Osteocyte (in vitro differentiated cells): Measurements from ENCODE around the gene WIZ. TPM values are rescaled to one million over a fixed set of nuclear protein-coding genes. Genes with fewer than 3 reads are reported as not detected.
"Not testable (repeated sequence)": the region's sequence is repeated elsewhere in the genome, so short reads cannot be mapped to it uniquely, and the experiment has no call there.

ENCODE experiments used
- DNase-seq: peaks from one replicate; pipeline ENCODE4 v3.0.0; 2021; ENCODE audit warnings: mixed read lengths; ENCODE audit not compliant: unreplicated experiment; ENCODE audit errors: extremely low spot score
- H3K27ac Mint-ChIP-seq: one replicate; pipeline ENCODE4 v1.8.0; 2021; ENCODE audit warnings: mild to moderate bottlenecking, mixed read lengths; ENCODE audit not compliant: unreplicated experiment
- H3K27me3 Mint-ChIP-seq: one replicate; pipeline ENCODE4 v1.8.0; 2021; ENCODE audit warnings: mixed read lengths; ENCODE audit not compliant: unreplicated experiment
- H3K36me3 Mint-ChIP-seq: one replicate; pipeline ENCODE4 v1.8.0; 2021; ENCODE audit warnings: mixed read lengths; ENCODE audit not compliant: unreplicated experiment
- H3K4me1 Mint-ChIP-seq: one replicate; pipeline ENCODE4 v1.8.0; 2021; ENCODE audit warnings: mixed read lengths; ENCODE audit not compliant: unreplicated experiment
- H3K4me3 Mint-ChIP-seq: one replicate; pipeline ENCODE4 v1.8.0; 2021; ENCODE audit warnings: mild to moderate bottlenecking, moderate library complexity, mixed read lengths; ENCODE audit not compliant: unreplicated experiment
- H3K9me3 Mint-ChIP-seq: one replicate; pipeline ENCODE4 v1.8.0; 2021; ENCODE audit warnings: mixed read lengths; ENCODE audit not compliant: unreplicated experiment
- total RNA-seq: library from RNA; stranded (reverse); gene quantifications from 2 replicates; pipeline ENCODE4 v1.2.1, GENCODE V29; 2021
- TF ChIP-seq, protein P1 (sequence below): fragments of 200-600 bp; sonication (generic); IDR thresholded peaks from 2 replicates; pipeline ENCODE4 v1.5.0; 2021; ENCODE audit warnings: antibody characterized with exemption, mild to moderate bottlenecking, moderate library complexity

WIZ gene
- total RNA-seq, 1 donor from 2014 or later, result 55.0 TPM

DNA sequence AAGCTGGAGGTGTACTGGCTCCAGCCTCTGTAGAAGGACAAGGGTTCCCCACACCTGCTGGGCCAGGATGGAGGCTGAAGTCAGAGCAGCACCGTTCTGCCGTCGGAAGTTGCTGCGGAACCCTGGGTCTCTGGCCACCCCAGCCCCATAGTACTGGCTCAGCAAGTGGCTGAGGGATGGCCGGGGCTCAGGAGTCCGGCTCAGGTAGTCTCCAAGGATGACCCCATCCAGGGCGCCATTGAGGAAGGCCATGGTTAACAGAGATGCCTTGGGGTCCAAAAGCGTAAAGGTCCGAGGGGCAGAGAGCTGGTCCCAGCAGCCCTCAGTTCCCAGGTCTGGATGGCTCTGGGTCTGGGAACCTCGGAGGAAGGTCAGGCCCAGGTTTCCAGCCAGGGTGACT, 25.9 kb upstream of the WIZ start:
- Mint-ChIP-seq H3K9me3 (peaks cover 4% of the 10 kb centered on the region), H3K27me3 (no peaks in the 10 kb centered on the region), H3K4me1 (no peaks in the 10 kb centered on the region), H3K4me3 (no peak overlapping the region), H3K36me3 (no peaks in the 10 kb centered on the region), H3K27ac (no peak overlapping the region)
- DNase-seq, result no peak
- TF ChIP-seq, protein P1, sequence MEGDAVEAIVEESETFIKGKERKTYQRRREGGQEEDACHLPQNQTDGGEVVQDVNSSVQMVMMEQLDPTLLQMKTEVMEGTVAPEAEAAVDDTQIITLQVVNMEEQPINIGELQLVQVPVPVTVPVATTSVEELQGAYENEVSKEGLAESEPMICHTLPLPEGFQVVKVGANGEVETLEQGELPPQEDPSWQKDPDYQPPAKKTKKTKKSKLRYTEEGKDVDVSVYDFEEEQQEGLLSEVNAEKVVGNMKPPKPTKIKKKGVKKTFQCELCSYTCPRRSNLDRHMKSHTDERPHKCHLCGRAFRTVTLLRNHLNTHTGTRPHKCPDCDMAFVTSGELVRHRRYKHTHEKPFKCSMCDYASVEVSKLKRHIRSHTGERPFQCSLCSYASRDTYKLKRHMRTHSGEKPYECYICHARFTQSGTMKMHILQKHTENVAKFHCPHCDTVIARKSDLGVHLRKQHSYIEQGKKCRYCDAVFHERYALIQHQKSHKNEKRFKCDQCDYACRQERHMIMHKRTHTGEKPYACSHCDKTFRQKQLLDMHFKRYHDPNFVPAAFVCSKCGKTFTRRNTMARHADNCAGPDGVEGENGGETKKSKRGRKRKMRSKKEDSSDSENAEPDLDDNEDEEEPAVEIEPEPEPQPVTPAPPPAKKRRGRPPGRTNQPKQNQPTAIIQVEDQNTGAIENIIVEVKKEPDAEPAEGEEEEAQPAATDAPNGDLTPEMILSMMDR, result no peak

DNA sequence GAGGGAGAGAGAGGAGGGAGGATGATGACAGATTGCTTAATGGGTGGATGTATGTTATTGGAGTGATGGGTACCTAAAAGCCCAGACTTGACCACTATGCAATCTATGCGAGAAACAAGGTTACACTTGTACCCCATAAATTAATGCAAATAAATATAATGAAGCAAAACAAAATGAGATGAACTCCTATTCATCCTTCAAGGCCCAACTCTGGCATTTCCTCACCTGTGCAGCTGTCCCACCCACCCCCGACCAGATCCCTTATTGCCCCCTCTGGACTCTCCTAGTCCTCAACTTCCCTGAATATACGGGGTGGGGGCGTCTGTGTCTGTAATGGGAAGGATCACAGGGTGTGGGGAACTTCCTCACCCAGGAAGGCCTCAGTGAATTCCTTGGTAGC, 25.4 kb upstream of the WIZ start:
- H3K27me3 Mint-ChIP-seq, result peaks cover under 1% of the 10 kb centered on the region
- peaks cover 4% of the 10 kb centered on the region for H3K9me3 Mint-ChIP-seq
- H3K4me1 Mint-ChIP-seq, result no peaks in the 10 kb centered on the region
- DNase-seq, result no peak
- no peak overlapping the region for H3K27ac Mint-ChIP-seq
- TF ChIP-seq, protein P1, result no peak
- no peaks in the 10 kb centered on the region for H3K36me3 Mint-ChIP-seq
- H3K4me3 Mint-ChIP-seq, result no peak overlapping the region

DNA sequence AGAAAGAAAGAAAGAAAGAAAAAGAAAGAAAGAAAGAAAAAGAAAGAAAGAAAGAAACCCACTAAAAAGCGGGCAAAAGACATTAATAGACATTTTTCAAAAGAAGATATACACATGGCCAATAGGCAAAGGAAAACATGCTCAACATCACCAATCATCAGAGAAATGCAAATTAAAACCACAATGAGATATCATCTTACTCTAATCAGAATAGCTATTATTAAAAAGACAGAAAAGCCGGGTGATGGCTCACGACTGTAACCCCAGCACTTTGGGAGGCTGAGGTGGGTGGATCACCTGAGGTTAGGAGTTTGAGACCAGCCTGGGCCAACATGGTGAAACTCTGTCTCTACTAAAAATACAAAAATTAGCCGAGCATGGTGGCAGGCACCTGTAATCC, 24.1 kb upstream of the WIZ start:
- H3K27me3 Mint-ChIP-seq, result peaks cover 10% of the 10 kb centered on the region
- H3K9me3 Mint-ChIP-seq, H3K36me3 Mint-ChIP-seq, H3K4me3 Mint-ChIP-seq, DNase-seq, H3K4me1 Mint-ChIP-seq, H3K27ac Mint-ChIP-seq: not testable (repeated sequence)

DNA sequence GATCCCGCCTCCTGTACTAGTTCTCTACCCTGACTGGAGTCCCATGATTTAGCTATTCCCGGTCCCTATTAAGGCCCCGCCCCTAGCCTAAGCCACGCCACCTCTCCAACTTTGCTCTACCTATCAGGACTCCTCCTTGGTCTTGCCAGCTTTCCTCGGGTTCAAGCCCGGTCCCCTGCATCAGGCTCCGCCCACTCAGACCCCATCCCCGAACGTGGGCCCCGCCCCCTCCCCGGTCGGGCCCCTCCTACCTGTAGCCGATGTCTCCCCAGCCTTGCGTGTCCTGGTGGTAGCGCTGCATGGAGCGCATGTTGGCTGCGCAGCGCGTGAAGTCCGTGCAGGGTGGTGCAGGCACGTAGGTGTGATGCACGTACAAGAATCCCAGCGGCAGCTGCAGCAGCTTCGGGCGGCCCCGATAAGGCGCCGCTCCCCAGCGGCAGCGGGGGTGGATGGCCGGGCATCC, 21.9 kb upstream of the WIZ start:
- Mint-ChIP-seq H3K27me3 (peaks cover 15% of the 10 kb centered on the region), H3K4me1 (no peaks in the 10 kb centered on the region), H3K27ac (no peak overlapping the region), H3K36me3 (no peaks in the 10 kb centered on the region), H3K4me3 (no peak overlapping the region), H3K9me3 (peaks cover 4% of the 10 kb centered on the region)
- no peak for DNase-seq
- TF ChIP-seq, protein P1, result no peak

DNA sequence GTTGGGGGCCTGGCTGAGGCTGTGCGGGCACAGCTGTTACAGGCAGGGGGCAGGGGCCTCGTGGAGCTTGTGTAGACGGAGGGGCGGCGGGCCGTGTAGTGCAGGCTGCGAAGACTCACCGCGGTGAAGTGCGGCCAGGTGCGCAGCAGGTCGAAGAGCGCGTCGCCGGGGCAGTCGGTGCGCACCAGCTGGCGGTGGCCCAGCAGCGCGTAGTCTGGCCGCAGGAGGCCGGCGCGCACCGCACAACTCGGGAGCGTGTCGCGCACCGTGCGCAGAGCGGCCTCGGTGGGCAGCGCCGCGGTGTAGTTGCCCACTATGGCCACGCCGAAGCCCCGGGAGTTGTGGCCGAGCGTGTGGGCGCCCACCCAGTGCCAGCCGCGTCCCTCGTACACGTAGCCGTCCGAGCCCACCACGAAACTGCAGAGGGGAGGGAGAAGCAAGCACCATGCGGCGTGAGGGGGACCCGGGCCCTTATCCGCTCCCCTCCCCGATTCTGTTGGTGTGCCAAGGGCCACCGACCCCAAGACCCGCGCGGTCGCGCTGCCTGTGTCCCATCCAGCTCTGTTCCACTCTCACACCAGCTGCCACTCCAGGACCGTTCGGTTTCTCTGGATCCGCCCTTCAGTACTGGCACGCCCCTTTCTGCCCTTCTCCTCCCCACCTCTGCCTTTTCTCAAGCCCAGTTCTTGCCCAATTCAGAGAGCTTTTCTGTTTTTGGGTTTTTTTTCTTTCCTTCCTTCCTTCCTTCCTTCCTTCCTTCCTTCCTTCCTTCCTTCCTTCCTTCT, 19.9 kb upstream of the WIZ start:
- Mint-ChIP-seq H3K4me1 (no peaks in the 10 kb centered on the region), H3K9me3 (peaks cover 4% of the 10 kb centered on the region), H3K27me3 (peaks cover 18% of the 10 kb centered on the region), H3K4me3 (no peak overlapping the region), H3K27ac (no peak overlapping the region), H3K36me3 (no peaks in the 10 kb centered on the region)
- DNase-seq, result no peak
- TF ChIP-seq, protein P1, result no peak
